H1 (cell line): ENCODE measurements around the gene NDUFA13. TPM values are rescaled to one million over a fixed set of nuclear protein-coding genes. Genes with fewer than 3 reads are reported as not detected.

Source experiments
- CTCF ChIA-PET: fragments of 300-600 bp; sonication (Branson Sonifier 250); formaldehyde crosslinking; loops from one replicate; lab custom pipeline; 2021; ENCODE audit not compliant: partially characterized antibody; lab: Charles Lee
- POLR2A ChIA-PET: fragments of 300-600 bp; sonication (Branson Sonifier 250); formaldehyde crosslinking; loops from one replicate; lab custom pipeline; 2021; ENCODE audit warnings: inconsistent platforms; ENCODE audit not compliant: partially characterized antibody; lab: Charles Lee
- DNase-seq, 2 experiments: peaks; one replicate each; pipeline versions ENCODE4 v3.0.0 to v3.0.0-alpha.2; 2010 to 2022; ENCODE audit warnings: low spot score in 2 of 2, low read depth in 1 of 2, mixed read lengths in 1 of 2
- FAIRE-seq: peaks from 2 replicates; lab custom pipeline; 2011; peaks lifted over from hg19 to GRCh38; lab: Jason Lieb, UNC
- H2AFZ ChIP-seq: 2 replicates; pipeline ENCODE4 v1.8.1; 2012; ENCODE audit warnings: low read length, inconsistent platforms
- H2AK5ac ChIP-seq: 2 replicates; pipeline ENCODE4 v1.6.1; 2013; ENCODE audit warnings: low read depth, low read length
- H2BK120ac ChIP-seq: replicated peaks from 2 replicates; pipeline ENCODE3; 2013; ENCODE audit warnings: low read depth, low read length, inconsistent platforms
- H2BK12ac ChIP-seq: 2 replicates; pipeline ENCODE4 v1.6.1; 2013; ENCODE audit warnings: low read depth, low read length
- H2BK15ac ChIP-seq: 2 replicates; pipeline ENCODE4 v1.6.1; 2013; ENCODE audit warnings: low read length
- H2BK20ac ChIP-seq: 2 replicates; pipeline ENCODE4 v1.6.1; 2013; ENCODE audit warnings: low read length
- H2BK5ac ChIP-seq: 2 replicates; pipeline ENCODE4 v1.6.1; 2013; ENCODE audit warnings: low read depth, low read length
- H3K14ac ChIP-seq: 2 replicates; pipeline ENCODE4 v1.6.1; 2013; ENCODE audit warnings: inconsistent platforms; ENCODE audit not compliant: insufficient read length
- H3K18ac ChIP-seq: 2 replicates; pipeline ENCODE4 v1.6.1; 2013; ENCODE audit warnings: low read length; ENCODE audit errors: extremely low read depth
- H3K23ac ChIP-seq: 2 replicates; pipeline ENCODE4 v1.6.1; 2013; ENCODE audit warnings: inconsistent platforms; ENCODE audit not compliant: insufficient read length
- H3K23me2 ChIP-seq: 2 replicates; pipeline ENCODE4 v1.6.1; 2013; ENCODE audit warnings: low read depth, low read length
- H3K27ac ChIP-seq: 2 replicates; pipeline ENCODE4 v1.6.1; 2011; ENCODE audit warnings: low read depth, low read length, inconsistent platforms
- H3K27me3 ChIP-seq, 4 experiments: replicated peaks in 1 of 4; 1 replicate in 1 of 4; 2 replicates in 3 of 4; pipeline versions ENCODE4 v1.6.1 to v1.8.1; 2011 to 2013; ENCODE audit warnings: low read length in 3 of 4, mild to moderate bottlenecking in 3 of 4, inconsistent platforms in 2 of 4, mixed read lengths in 2 of 4, moderate library complexity in 1 of 4; ENCODE audit not compliant: control insufficient read depth in 3 of 4, insufficient read depth in 3 of 4; ENCODE audit errors: extremely low read depth in 1 of 4
- H3K36me3 ChIP-seq, 4 experiments: 2 replicates each; pipeline versions ENCODE4 v1.6.1 to v1.8.1; 2011 to 2013; ENCODE audit warnings: mild to moderate bottlenecking in 4 of 4, low read length in 3 of 4, moderate library complexity in 2 of 4, control low read depth in 1 of 4, inconsistent platforms in 1 of 4; ENCODE audit not compliant: insufficient read depth in 4 of 4, control insufficient read depth in 2 of 4
- H3K4ac ChIP-seq: replicated peaks from 2 replicates; pipeline ENCODE3; 2013; ENCODE audit warnings: low read length, low read depth, mixed read lengths, inconsistent platforms; ENCODE audit not compliant: insufficient read length
- H3K4me1 ChIP-seq, 4 experiments: replicated peaks in 1 of 4; 1 replicate in 1 of 4; 2 replicates in 3 of 4; pipeline versions ENCODE4 v1.6.1 to v1.8.1; 2011 to 2013; ENCODE audit warnings: low read length in 3 of 4, inconsistent platforms in 2 of 4, mixed read lengths in 1 of 4; ENCODE audit not compliant: insufficient read depth in 4 of 4, control insufficient read depth in 3 of 4
- H3K4me2 ChIP-seq, 2 experiments: 2 replicates each; pipeline versions ENCODE4 v1.6.1 to v1.8.1; 2011 to 2013; ENCODE audit warnings: low read depth in 2 of 2, low read length in 2 of 2, control low read depth in 1 of 2, inconsistent platforms in 1 of 2, mild to moderate bottlenecking in 1 of 2; ENCODE audit not compliant: insufficient read depth in 1 of 2
- H3K4me3 ChIP-seq, 4 experiments: fragments of 200-600, 300-600 bp in 1 of 4; sonication (generic), shearing (Covaris generic), sonication (Bioruptor Twin) in 1 of 4; 2 replicates each; pipeline versions ENCODE4 v1.5.1 to v1.8.1; 2011 to 2016; ENCODE audit warnings: low read length in 4 of 4, low read depth in 3 of 4, control low read depth in 2 of 4, inconsistent platforms in 2 of 4, mild to moderate bottlenecking in 2 of 4, mixed read lengths in 1 of 4, moderate library complexity in 1 of 4; ENCODE audit not compliant: insufficient read depth in 2 of 4; ENCODE audit errors: extremely low read depth in 1 of 4
- H3K56ac ChIP-seq: replicated peaks from 2 replicates; pipeline ENCODE3; 2013; ENCODE audit warnings: low read depth, mild to moderate bottlenecking, mixed read lengths, low read length, inconsistent platforms; ENCODE audit not compliant: insufficient read length
- H3K79me1 ChIP-seq: 2 replicates; pipeline ENCODE4 v1.6.1; 2013; ENCODE audit warnings: low read depth, low read length, control low read depth
- H3K79me2 ChIP-seq, 2 experiments: 2 replicates each; pipeline versions ENCODE4 v1.6.1 to v1.8.1; 2012 to 2013; ENCODE audit warnings: low read length in 2 of 2, mild to moderate bottlenecking in 2 of 2, inconsistent platforms in 1 of 2; ENCODE audit not compliant: insufficient read depth in 2 of 2, control insufficient read depth in 1 of 2
- H3K9ac ChIP-seq, 4 experiments: replicated peaks in 1 of 4; 1 replicate in 1 of 4; 2 replicates in 3 of 4; pipeline versions ENCODE4 v1.6.1 to v1.8.1; 2011 to 2013; ENCODE audit warnings: low read depth in 3 of 4, low read length in 3 of 4, control low read depth in 2 of 4, mild to moderate bottlenecking in 2 of 4, moderate library complexity in 2 of 4, inconsistent platforms in 1 of 4; ENCODE audit errors: extremely low read depth in 1 of 4
- H3K9me3 ChIP-seq, 2 experiments: 2 replicates each; pipeline versions ENCODE4 v1.6.1 to v1.8.1; 2012 to 2013; ENCODE audit warnings: mild to moderate bottlenecking in 2 of 2, moderate library complexity in 2 of 2, control low read depth in 1 of 2, inconsistent platforms in 1 of 2, low read depth in 1 of 2, low read length in 1 of 2, mixed read lengths in 1 of 2; ENCODE audit not compliant: insufficient read depth in 2 of 2
- H4K20me1 ChIP-seq, 2 experiments: replicated peaks in 1 of 2; 2 replicates each; pipeline versions ENCODE3 to v1.8.1; 2011 to 2013; ENCODE audit warnings: inconsistent platforms in 2 of 2, low read length in 2 of 2, mild to moderate bottlenecking in 1 of 2; ENCODE audit not compliant: insufficient read depth in 2 of 2, control insufficient read depth in 1 of 2
- H4K5ac ChIP-seq: 2 replicates; pipeline ENCODE4 v1.6.1; 2013; ENCODE audit warnings: low read length, low read depth, mixed read lengths, inconsistent platforms; ENCODE audit not compliant: insufficient read length
- H4K8ac ChIP-seq: 2 replicates; pipeline ENCODE4 v1.8.0; 2013; ENCODE audit warnings: mild to moderate bottlenecking, moderate library complexity, low read length, inconsistent platforms; ENCODE audit not compliant: insufficient read depth; ENCODE audit errors: extremely low read depth
- H4K91ac ChIP-seq: replicated peaks from 2 replicates; pipeline ENCODE3; 2013; ENCODE audit warnings: low read length, mixed read lengths, inconsistent platforms; ENCODE audit not compliant: insufficient read length
- ASH2L ChIP-seq: fragments of 200-600, 300-600 bp; sonication (generic); IDR thresholded peaks from one replicate; pipeline ENCODE4 v1.7.1; 2017; ENCODE audit warnings: low read length
- BACH1 ChIP-seq: IDR thresholded peaks from 2 replicates; pipeline ENCODE4 v1.6.1; 2012; ENCODE audit warnings: low read length, improper control_type of control experiment
- CHD2 ChIP-seq: IDR thresholded peaks from 2 replicates; pipeline ENCODE4 v1.6.1; 2012; ENCODE audit warnings: low read length, improper control_type of control experiment
- JUN ChIP-seq: IDR thresholded peaks from 2 replicates; pipeline ENCODE4 v1.6.1; 2011; ENCODE audit warnings: low read depth, mild to moderate bottlenecking, improper control_type of control experiment, low read length
- RNF2 ChIP-seq: fragments of 200-900, 300-1000 bp; sonication (generic); IDR thresholded peaks from 2 replicates; pipeline ENCODE4 v1.7.1; 2016; ENCODE audit warnings: borderline replicate concordance, low read depth, mild to moderate bottlenecking, antibody characterized with exemption, low read length; ENCODE audit not compliant: poor library complexity, severe bottlenecking; ENCODE audit errors: missing control alignments
- RXRA ChIP-seq: IDR thresholded peaks from 2 replicates; pipeline ENCODE4 v1.6.1; 2011; ENCODE audit warnings: low read depth, mild to moderate bottlenecking, low read length, moderate library complexity; ENCODE audit not compliant: insufficient read depth
- SRF ChIP-seq: IDR thresholded peaks from 2 replicates; pipeline ENCODE4 v1.6.1; 2011; ENCODE audit warnings: mild to moderate bottlenecking, low read depth, low read length, moderate library complexity
- SUZ12 ChIP-seq: fragments of 200-600 bp; sonication (generic); IDR thresholded peaks from 2 replicates; pipeline ENCODE4 v1.6.1; 2012; ENCODE audit warnings: mild to moderate bottlenecking, inconsistent platforms, low read length, moderate library complexity, mixed read lengths
- TAF7 ChIP-seq: optimal IDR thresholded peaks from 2 replicates; pipeline ENCODE3; 2011; ENCODE audit warnings: low read depth, mild to moderate bottlenecking, inconsistent platforms, low read length, moderate library complexity, borderline replicate concordance
- WGBS, 2 experiments: shearing (Covaris generic) in 1 of 2; methylation state at CpG; one replicate each; pipeline versions ENCODE4 v1.1.6 to v1.1.7; 2013 to 2015; ENCODE audit warnings: low lambda C conversion rate in 2 of 2, mixed read lengths in 2 of 2, inconsistent platforms in 1 of 2, low coverage in 1 of 2, missing lambda C conversion rate in 1 of 2; ENCODE audit not compliant: insufficient replicate concordance in 2 of 2, insufficient coverage in 1 of 2, insufficient read length in 1 of 2; ENCODE audit errors: extremely low coverage in 1 of 2, missing lambda C conversion rate in 1 of 2; 5-methylcytosine and 5-hydroxymethylcytosine counted together
- polyA plus RNA-seq, 7 experiments: library from polyadenylated mRNA; depleted of rRNA in 3 of 7; stranded (reverse) in 5 of 7; unstranded in 2 of 7; fragments of >200 nt in 5 of 7; fragments of 200-250 nt in 2 of 7; gene quantifications; 1 replicate in 5 of 7; 2 replicates in 1 of 7; 4 replicates in 1 of 7; pipeline versions ENCODE4 v1.2.1 to v1.2.3, GENCODE V29; 2011 to 2013; ENCODE audit warnings: missing spikeins in 2 of 7, mixed read lengths in 2 of 7
- total RNA-seq: library from RNA; stranded (reverse); fragmentation: NEBNext Ultra II Directional; extraction: Animal tissue kit (Norgen Biotek cat#: 25700); gene quantifications from 2 replicates; pipeline ENCODE4 v1.2.1, GENCODE V29; 2021

Gene NDUFA13
- total and polyA plus RNA-seq, 2 of the 8 experiments (the other 6 are each of a cell fraction or from before 2014, with no cell fraction given) = 413 to 1,105 TPM

- Histone ChIP-seq H3K56ac (no peak overlapping the region), H3K4me3 (no peak overlapping the region), H4K91ac (no peak overlapping the region), H3K14ac (no peak overlapping the region), H3K27me3 (no peaks in the 10 kb centered on the region), H3K79me2 (no peaks in the 10 kb centered on the region), H3K9ac (no peak overlapping the region), H4K8ac (peak overlapping the region; percentile 11; the same call in 1 of the 2 replicates), H3K36me3 (no peaks in the 10 kb centered on the region), H2BK120ac (no peak overlapping the region), H2BK20ac (no peak overlapping the region), H2AFZ (no peak overlapping the region), H4K5ac (no peak overlapping the region), H3K27ac (no peak overlapping the region), H3K23ac (no peak overlapping the region), H2BK5ac (no peak overlapping the region), H3K4me2 (no peak overlapping the region), H3K18ac (no peak overlapping the region), H2AK5ac (no peak overlapping the region), H3K4me1 (no peaks in the 10 kb centered on the region; a peak in 3 of 7 replicates), H3K9me3 (no peaks in the 10 kb centered on the region), H2BK12ac (no peak overlapping the region), H3K79me1 (0 out of 2 replicates have a peak, but pooled peaks cover 2% of the 10 kb centered on the region), H3K4ac (no peak overlapping the region), H4K20me1 (no peaks in the 10 kb centered on the region), H3K23me2 (no peaks in the 10 kb centered on the region), H2BK15ac (no peak overlapping the region; the same call in 1 of the 2 replicates)
- FAIRE-seq = no peak
- ChIA-PET POLR2A (interaction anchor here (0.8 to 2.9 kb wide), 7 partner anchors 10 to 73 kb away, joined by 3 to 13 read pairs (median 4); partner anchors contain the start of genes NDUFA13, TSSK6 and YJEFN3), CTCF (interaction anchor here (0.6 to 20.0 kb wide), 36 partner anchors 4 to 247 kb away, joined by 3 to 223 read pairs (median 5); partner anchors contain the start of genes CILP2, GMIP, LPAR2 and NDUFA13)
- WGBS, 2 experiments = 53% methylated on average over 26 of the region's 34 CpGs; no CpG with 5 or more reads in 1 of the 2 experiments
- peak in 1 of 2 experiments; percentile 94 for DNase-seq
- TF ChIP-seq SRF = no peak
- no peak for TF ChIP-seq CHD2
- TF ChIP-seq RNF2 = no peak
- peak; percentile 13 for TF ChIP-seq TAF7
- TF ChIP-seq JUN = no peak
- TF ChIP-seq ASH2L = no peak
- 0 out of 2 replicates have a peak, but pooled peaks have one; percentile 35 for TF ChIP-seq RXRA
- no peak for TF ChIP-seq BACH1
- TF ChIP-seq SUZ12 = no peak
Observed at GRCh38 chr19:19554074-19555023, 38.3 kb downstream of the NDUFA13 start.
